Subcutaneous abdominal adipose tissue (tissue), 5 donors: ENCODE results near the gene MSANTD7.
"Not testable (repeated sequence)": the region's sequence is repeated elsewhere in the genome, so short reads cannot be mapped to it uniquely, and the experiment has no call there.

Experiments
- H3K27ac ChIP-seq: one replicate; pipeline ENCODE4 v1.7.0; 2013; ENCODE audit warnings: low read depth, mild to moderate bottlenecking, inconsistent platforms, low read length, moderate library complexity
- H3K27me3 ChIP-seq, 5 donors: one replicate each; pipeline ENCODE4 v1.7.0; 2013; ENCODE audit warnings: low read length in 5 of 5, inconsistent platforms in 1 of 5; ENCODE audit not compliant: control insufficient read depth in 5 of 5, insufficient read depth in 4 of 5
- H3K36me3 ChIP-seq, 5 donors: one replicate each; pipeline ENCODE4 v1.7.0; 2013; ENCODE audit warnings: low read length in 5 of 5; ENCODE audit not compliant: control insufficient read depth in 5 of 5, insufficient read depth in 5 of 5
- H3K4me1 ChIP-seq, 5 donors: one replicate each; pipeline ENCODE4 v1.7.0; 2013; ENCODE audit warnings: low read length in 5 of 5, mild to moderate bottlenecking in 3 of 5, moderate library complexity in 1 of 5; ENCODE audit not compliant: control insufficient read depth in 5 of 5, insufficient read depth in 5 of 5
- H3K4me3 ChIP-seq, 5 donors: one replicate each; pipeline ENCODE4 v1.7.0; 2013; ENCODE audit warnings: low read length in 5 of 5, low read depth in 1 of 5
- H3K9ac ChIP-seq, 5 donors: one replicate each; pipeline ENCODE4 v1.7.0; 2013; ENCODE audit warnings: low read length in 5 of 5, mild to moderate bottlenecking in 4 of 5, moderate library complexity in 3 of 5
- H3K9me3 ChIP-seq, 5 donors: one replicate each; pipeline ENCODE4 v1.7.0; 2013; ENCODE audit warnings: low read length in 5 of 5; ENCODE audit not compliant: control insufficient read depth in 5 of 5
- donor health status: healthy.
- donor health status: healthy.
- donor health status: healthy.
- donor health status: healthy.
- donor health status: healthy.

The MSANTD7 gene

DNA sequence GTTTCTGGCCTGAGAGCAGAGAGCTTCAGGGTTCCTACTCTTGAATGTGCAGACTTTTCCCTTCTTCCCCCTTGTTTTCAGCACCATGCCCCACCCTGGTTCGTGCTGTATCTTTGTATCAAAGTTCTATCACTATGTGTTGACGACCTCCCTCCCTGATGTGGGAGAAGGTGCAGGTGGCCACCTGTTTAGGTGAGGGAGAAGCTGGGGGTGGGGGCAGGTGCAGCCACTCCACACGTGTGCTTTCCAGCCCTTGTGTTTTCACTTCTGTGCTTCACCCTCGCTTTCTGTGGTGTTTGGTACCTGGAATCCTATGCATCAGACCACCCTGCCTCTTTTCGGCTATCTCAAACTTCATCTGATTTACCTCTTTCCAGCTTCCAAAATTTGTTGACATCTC is 20.9 kb downstream of the MSANTD7 start:
- H3K4me3 ChIP-seq: no peak overlapping the region
- peaks cover 0 to 8% (median 0%) of the 10 kb centered on the region in 5 donors for H3K4me1 ChIP-seq
- H3K27me3 ChIP-seq: no peaks in the 10 kb centered on the region
- no peak overlapping the region for H3K9ac ChIP-seq
- peaks cover 10 to 31% (median 14%) of the 10 kb centered on the region in 5 donors for H3K36me3 ChIP-seq
- H3K27ac ChIP-seq: no peak overlapping the region
- H3K9me3 ChIP-seq: no peaks in the 10 kb centered on the region

DNA sequence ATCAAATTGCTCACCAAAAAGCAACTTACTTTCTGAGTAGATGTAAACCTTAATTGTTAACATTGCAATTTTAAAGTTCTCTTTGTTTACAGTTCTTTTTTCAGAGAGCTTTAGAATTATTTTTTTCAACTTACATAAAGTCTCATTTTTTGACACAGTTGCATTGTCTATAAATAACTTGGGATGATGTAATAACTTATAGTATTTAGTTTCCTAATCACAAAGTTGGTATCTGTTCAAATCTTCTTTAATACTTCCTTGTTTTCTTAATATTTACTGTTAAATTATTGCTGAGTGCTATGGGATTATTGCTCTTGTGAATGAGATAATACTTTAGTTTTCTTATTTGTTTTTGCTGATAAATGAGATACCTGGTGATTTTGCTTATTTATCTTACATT is 21.7 kb downstream of the MSANTD7 start:
- Histone ChIP-seq H3K36me3 (peaks cover 9 to 25% (median 10%) of the 10 kb centered on the region in 5 donors), H3K9me3 (no peaks in the 10 kb centered on the region), H3K27ac (no peak overlapping the region)

DNA sequence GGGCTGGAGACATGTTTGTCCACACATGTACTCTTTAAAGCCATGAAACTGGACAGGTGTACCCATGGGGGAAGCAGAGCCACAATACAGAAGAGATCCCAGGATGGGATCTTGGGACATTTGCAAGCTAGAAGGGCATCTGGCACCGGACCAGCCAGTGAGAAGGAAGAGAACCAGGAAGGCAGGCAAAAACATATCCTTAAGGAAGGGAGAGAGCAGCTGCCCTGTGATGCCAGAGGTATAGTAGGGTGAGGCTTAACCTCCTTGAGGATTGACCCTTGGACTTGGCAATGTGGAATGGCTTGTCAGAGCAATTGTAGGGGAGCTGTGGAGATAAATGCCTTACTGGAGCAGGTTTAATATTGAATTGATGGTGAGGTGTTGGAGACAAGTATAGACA is 22.7 kb downstream of the MSANTD7 start:
- no peaks in the 10 kb centered on the region for H3K27me3 ChIP-seq
- no peaks in the 10 kb centered on the region for H3K9me3 ChIP-seq
- peaks cover 6 to 22% (median 10%) of the 10 kb centered on the region in 5 donors for H3K36me3 ChIP-seq
- no peak overlapping the region for H3K27ac ChIP-seq
- peaks cover 0 to 8% (median 0%) of the 10 kb centered on the region in 5 donors for H3K4me1 ChIP-seq
- no peak overlapping the region for H3K4me3 ChIP-seq
- H3K9ac ChIP-seq: no peak overlapping the region

More for the DNA sequence above, 21.7 kb downstream of the MSANTD7 start:
- H3K27me3 ChIP-seq: no peaks in the 10 kb centered on the region
- peak overlapping the region in 1 of 5 donors; percentile 11 for H3K9ac ChIP-seq
- H3K4me3 ChIP-seq: no peak overlapping the region
- H3K4me1 ChIP-seq: peaks cover 0 to 8% (median 0%) of the 10 kb centered on the region in 5 donors

GRCh38 chr10:14864466-14864865 is 26.4 kb downstream of the MSANTD7 start:
- not testable (repeated sequence) for H3K9me3 ChIP-seq, H3K27ac ChIP-seq

GRCh38 chr10:14864871-14865270 is 26.8 kb downstream of the MSANTD7 start:
- not testable (repeated sequence) for H3K27me3 ChIP-seq, H3K4me3 ChIP-seq, H3K9me3 ChIP-seq, H3K27ac ChIP-seq, H3K4me1 ChIP-seq, H3K9ac ChIP-seq
- H3K36me3 ChIP-seq: peaks cover 15 to 26% (median 20%) of the 10 kb centered on the region in 5 donors

More at GRCh38 chr10:14864466-14864865, 26.4 kb downstream of the MSANTD7 start:
- H3K36me3 ChIP-seq: peaks cover 11 to 23% (median 16%) of the 10 kb centered on the region in 5 donors
- H3K9ac ChIP-seq, H3K27me3 ChIP-seq, H3K4me1 ChIP-seq, H3K4me3 ChIP-seq: not testable (repeated sequence)

DNA sequence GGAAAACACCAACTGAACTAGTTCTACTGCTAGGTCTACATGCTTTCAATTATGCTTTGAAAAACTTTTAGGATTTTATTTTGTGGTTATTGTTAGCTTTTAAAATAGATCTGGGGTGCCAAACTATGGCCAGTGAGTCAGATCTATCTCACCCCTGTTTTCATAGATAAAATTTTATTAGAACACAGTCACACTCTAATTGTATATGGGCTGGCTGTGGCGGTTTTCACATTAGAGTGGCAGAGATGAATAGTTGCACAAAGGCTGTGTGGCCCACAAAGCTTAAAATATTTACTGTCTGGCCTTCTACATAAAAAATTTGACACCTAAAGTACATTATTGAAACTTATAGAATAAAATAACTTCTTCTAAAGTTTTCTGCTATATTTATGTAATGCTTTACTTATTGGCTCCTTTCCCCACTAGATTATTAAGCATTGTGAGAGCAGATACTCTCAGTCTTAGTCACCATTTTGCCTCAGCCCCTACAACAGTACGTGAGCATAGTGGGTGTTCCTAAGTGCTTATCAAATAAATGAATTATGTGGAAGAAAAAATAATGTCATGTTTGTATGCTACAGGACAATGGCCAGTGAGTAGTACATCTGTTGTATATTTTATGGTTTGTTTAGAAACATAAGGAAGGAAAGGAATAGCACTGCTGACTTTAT is 35.1 kb downstream of the MSANTD7 start:
- no peaks in the 10 kb centered on the region for H3K27me3 ChIP-seq
- no peak overlapping the region for H3K4me3 ChIP-seq
- H3K27ac ChIP-seq: no peak overlapping the region
- no peak overlapping the region for H3K9ac ChIP-seq
- peaks cover 9 to 17% (median 13%) of the 10 kb centered on the region in 5 donors for H3K36me3 ChIP-seq
- H3K9me3 ChIP-seq: no peaks in the 10 kb centered on the region
- H3K4me1 ChIP-seq: peaks cover 0 to 27% (median 26%) of the 10 kb centered on the region in 5 donors

- Histone ChIP-seq H3K9ac (peak overlapping the region in 1 of 5 donors; percentile 2), H3K9me3 (no peaks in the 10 kb centered on the region), H3K27me3 (no peaks in the 10 kb centered on the region), H3K4me1 (peaks cover 4 to 42% (median 38%) of the 10 kb centered on the region in 5 donors), H3K36me3 (peaks cover 0 to 4% (median 2%) of the 10 kb centered on the region in 5 donors), H3K4me3 (no peak overlapping the region), H3K27ac (peak overlapping the region; percentile 97)
Observed at GRCh38 chr10:14875941-14876340, 37.8 kb downstream of the MSANTD7 start.

GRCh38 chr10:14876764-14877163 is 38.7 kb downstream of the MSANTD7 start:
- Histone ChIP-seq H3K36me3 (peaks cover 0 to 2% (median 0%) of the 10 kb centered on the region in 5 donors), H3K9me3 (no peaks in the 10 kb centered on the region), H3K27me3 (no peaks in the 10 kb centered on the region), H3K9ac (peak overlapping the region in 3 of 5 donors; percentile 86 to 97 (median 92)), H3K4me1 (peaks cover 4 to 42% (median 38%) of the 10 kb centered on the region in 5 donors), H3K27ac (peak overlapping the region; percentile 97), H3K4me3 (peak overlapping the region in 4 of 5 donors; percentile 11 to 90 (median 53))

- H3K27me3 ChIP-seq: no peaks in the 10 kb centered on the region
- H3K27ac ChIP-seq: peak within 1 kb of the TSS; percentile 97
- peak within 1 kb of the TSS; percentile 85 to 95 (median 90) for H3K4me3 ChIP-seq
- no peaks in the 10 kb centered on the region for H3K36me3 ChIP-seq
- peak within 1 kb of the TSS; percentile 84 to 98 (median 92) for H3K9ac ChIP-seq
- H3K4me1 ChIP-seq: peaks cover 4 to 42% (median 38%) of the 10 kb centered on the region in 5 donors
- no peaks in the 10 kb centered on the region for H3K9me3 ChIP-seq
Observed at GRCh38 chr10:14878266-14879123, 40.4 kb downstream of the MSANTD7 start, which contains the start of gene SUV39H2. Gene SUV39H2 (plus strand): TSS chr10:14878866. CDS start chr10:14878889, 23 bp downstream.
